Stimulated activated memory B cell treated with anti-CD40 and anti-IgM and Interleukin-4, amounts not matched to agents 10 μg/mL and 1 μg/mL and 100 μg/mL, for 72 hours (primary cell): ENCODE measurements around the gene PLEKHA1.

Experiments
- ATAC-seq: fragments of 150-1000 bp; cut with Tn5 transposase; 2 replicates; pipeline ENCODE4 v1.10.0; 2021
- H3K27ac Mint-ChIP-seq: one replicate; pipeline ENCODE4 v1.8.0; 2022; ENCODE audit warnings: mild to moderate bottlenecking, mixed read lengths
- H3K27me3 Mint-ChIP-seq: one replicate; pipeline ENCODE4 v1.8.0; 2022; ENCODE audit warnings: mixed read lengths
- H3K36me3 Mint-ChIP-seq: one replicate; pipeline ENCODE4 v1.8.0; 2022; ENCODE audit warnings: mixed read lengths
- H3K4me1 Mint-ChIP-seq: one replicate; pipeline ENCODE4 v1.8.0; 2022; ENCODE audit warnings: mixed read lengths
- H3K4me3 Mint-ChIP-seq: one replicate; pipeline ENCODE4 v1.8.0; 2022; ENCODE audit warnings: mild to moderate bottlenecking, moderate library complexity, mixed read lengths
- H3K9me3 Mint-ChIP-seq: one replicate; pipeline ENCODE4 v1.8.0; 2022; ENCODE audit warnings: mixed read lengths

The PLEKHA1 gene

GRCh38 chr10:122374237-122374858 lies at the start of gene PLEKHA1:
TSS of gene PLEKHA1 (plus strand) at chr10:122374708. CDS start at chr10:122393201, 18,493 bp downstream.
- H3K27ac Mint-ChIP-seq: peak within 1 kb of the TSS; percentile 98
- H3K9me3 Mint-ChIP-seq: no peaks in the 10 kb centered on the region
- H3K4me3 Mint-ChIP-seq: peak within 1 kb of the TSS; percentile 95
- H3K4me1 Mint-ChIP-seq: peaks cover 9% of the 10 kb centered on the region
- H3K27me3 Mint-ChIP-seq: peaks cover 22% of the 10 kb centered on the region
- peak; percentile 94 for ATAC-seq
- no peaks in the 10 kb centered on the region for H3K36me3 Mint-ChIP-seq

- no peak for ATAC-seq
- H3K36me3 Mint-ChIP-seq: no peaks in the 10 kb centered on the region
- no peak overlapping the region for H3K27ac Mint-ChIP-seq
- peaks cover 2% of the 10 kb centered on the region for H3K9me3 Mint-ChIP-seq
- H3K4me1 Mint-ChIP-seq: peaks cover 13% of the 10 kb centered on the region
- peaks cover 36% of the 10 kb centered on the region for H3K27me3 Mint-ChIP-seq
- H3K4me3 Mint-ChIP-seq: no peak overlapping the region
Observed at GRCh38 chr10:122325235-122325634, 49.3 kb upstream of the PLEKHA1 start.

- Mint-ChIP-seq H3K4me3 (no peak overlapping the region), H3K27ac (no peak overlapping the region), H3K4me1 (peaks cover 13% of the 10 kb centered on the region), H3K9me3 (no peaks in the 10 kb centered on the region), H3K36me3 (no peaks in the 10 kb centered on the region), H3K27me3 (peaks cover 39% of the 10 kb centered on the region)
- peak; percentile 73 for ATAC-seq
Observed at GRCh38 chr10:122326385-122326784, 48.1 kb upstream of the PLEKHA1 start.

- no peak overlapping the region for H3K4me3 Mint-ChIP-seq
- H3K27ac Mint-ChIP-seq: no peak overlapping the region
- no peak for ATAC-seq
- H3K36me3 Mint-ChIP-seq: no peaks in the 10 kb centered on the region
- peaks cover 15% of the 10 kb centered on the region for H3K4me1 Mint-ChIP-seq
- H3K9me3 Mint-ChIP-seq: no peaks in the 10 kb centered on the region
- H3K27me3 Mint-ChIP-seq: peaks cover 43% of the 10 kb centered on the region
Observed at GRCh38 chr10:122326806-122327205, 47.7 kb upstream of the PLEKHA1 start.

- no peak for ATAC-seq
- H3K27me3 Mint-ChIP-seq: peaks cover 43% of the 10 kb centered on the region
- no peaks in the 10 kb centered on the region for H3K36me3 Mint-ChIP-seq
Observed at GRCh38 chr10:122327237-122328206, 47.0 kb upstream of the PLEKHA1 start.

GRCh38 chr10:122328676-122329075 lies 45.8 kb upstream of the PLEKHA1 start:
- Mint-ChIP-seq H3K4me3 (no peak overlapping the region), H3K9me3 (no peaks in the 10 kb centered on the region), H3K27me3 (peaks cover 32% of the 10 kb centered on the region), H3K36me3 (no peaks in the 10 kb centered on the region), H3K4me1 (peaks cover 19% of the 10 kb centered on the region), H3K27ac (no peak overlapping the region)
- peak; percentile 76 for ATAC-seq

More at GRCh38 chr10:122327237-122328206, 47.0 kb upstream of the PLEKHA1 start:
- no peaks in the 10 kb centered on the region for H3K9me3 Mint-ChIP-seq
- H3K4me1 Mint-ChIP-seq: peaks cover 19% of the 10 kb centered on the region
- H3K27ac Mint-ChIP-seq: no peak overlapping the region
- H3K4me3 Mint-ChIP-seq: no peak overlapping the region

GRCh38 chr10:122329416-122329815 lies 45.1 kb upstream of the PLEKHA1 start:
- ATAC-seq: no peak
- Mint-ChIP-seq H3K36me3 (no peaks in the 10 kb centered on the region), H3K27ac (no peak overlapping the region), H3K4me1 (peaks cover 19% of the 10 kb centered on the region), H3K9me3 (no peaks in the 10 kb centered on the region), H3K27me3 (peaks cover 25% of the 10 kb centered on the region), H3K4me3 (no peak overlapping the region)

GRCh38 chr10:122331100-122331499 lies 43.4 kb upstream of the PLEKHA1 start:
- no peak for ATAC-seq
- peaks cover 41% of the 10 kb centered on the region for H3K27me3 Mint-ChIP-seq
- H3K36me3 Mint-ChIP-seq: no peaks in the 10 kb centered on the region
- no peaks in the 10 kb centered on the region for H3K9me3 Mint-ChIP-seq
- H3K4me3 Mint-ChIP-seq: no peak overlapping the region
- H3K27ac Mint-ChIP-seq: no peak overlapping the region
- H3K4me1 Mint-ChIP-seq: peaks cover 17% of the 10 kb centered on the region

GRCh38 chr10:122331615-122332446 lies 42.7 kb upstream of the PLEKHA1 start:
- Mint-ChIP-seq H3K9me3 (no peaks in the 10 kb centered on the region), H3K4me3 (no peak overlapping the region), H3K4me1 (peaks cover 11% of the 10 kb centered on the region), H3K36me3 (no peaks in the 10 kb centered on the region), H3K27ac (no peak overlapping the region), H3K27me3 (peaks cover 49% of the 10 kb centered on the region)
- no peak for ATAC-seq

- no peak overlapping the region for H3K27ac Mint-ChIP-seq
- peaks cover 51% of the 10 kb centered on the region for H3K27me3 Mint-ChIP-seq
- H3K9me3 Mint-ChIP-seq: no peaks in the 10 kb centered on the region
- no peak overlapping the region for H3K4me3 Mint-ChIP-seq
- H3K4me1 Mint-ChIP-seq: peaks cover 11% of the 10 kb centered on the region
- no peaks in the 10 kb centered on the region for H3K36me3 Mint-ChIP-seq
- peak; percentile 70 for ATAC-seq
Observed at GRCh38 chr10:122333037-122333436, 41.5 kb upstream of the PLEKHA1 start.

- peaks cover 6% of the 10 kb centered on the region for H3K4me1 Mint-ChIP-seq
- H3K4me3 Mint-ChIP-seq: no peak overlapping the region
- peaks cover 64% of the 10 kb centered on the region for H3K27me3 Mint-ChIP-seq
- H3K27ac Mint-ChIP-seq: no peak overlapping the region
- no peak for ATAC-seq
- no peaks in the 10 kb centered on the region for H3K36me3 Mint-ChIP-seq
- no peaks in the 10 kb centered on the region for H3K9me3 Mint-ChIP-seq
Observed at GRCh38 chr10:122336332-122336731, 38.2 kb upstream of the PLEKHA1 start.

GRCh38 chr10:122336961-122337360 lies 37.5 kb upstream of the PLEKHA1 start:
- H3K27ac Mint-ChIP-seq: no peak overlapping the region
- peaks cover 3% of the 10 kb centered on the region for H3K4me1 Mint-ChIP-seq
- H3K36me3 Mint-ChIP-seq: no peaks in the 10 kb centered on the region
- H3K4me3 Mint-ChIP-seq: no peak overlapping the region
- H3K9me3 Mint-ChIP-seq: no peaks in the 10 kb centered on the region
- H3K27me3 Mint-ChIP-seq: peaks cover 59% of the 10 kb centered on the region
- ATAC-seq: no peak

GRCh38 chr10:122338609-122339441 lies 35.7 kb upstream of the PLEKHA1 start:
- Mint-ChIP-seq H3K27ac (no peak overlapping the region), H3K4me3 (no peak overlapping the region), H3K36me3 (no peaks in the 10 kb centered on the region), H3K4me1 (peaks cover 11% of the 10 kb centered on the region), H3K27me3 (peaks cover 61% of the 10 kb centered on the region), H3K9me3 (no peaks in the 10 kb centered on the region)
- ATAC-seq: no peak

GRCh38 chr10:122341141-122341810 lies 33.2 kb upstream of the PLEKHA1 start:
- Mint-ChIP-seq H3K4me3 (no peak overlapping the region), H3K27ac (no peak overlapping the region), H3K36me3 (no peaks in the 10 kb centered on the region), H3K4me1 (peaks cover 20% of the 10 kb centered on the region), H3K27me3 (peaks cover 52% of the 10 kb centered on the region), H3K9me3 (no peaks in the 10 kb centered on the region)
- no peak for ATAC-seq
